NCI-H345 treated with DMSO at 0.1 percent for 48 hours (cell line): ENCODE results near the gene KCNQ1.

Experiments
- DNase-seq: peaks from one replicate; lab custom pipeline; 2025; ENCODE audit not compliant: unreplicated experiment; lab: John Stamatoyannopoulos, UW

Gene KCNQ1

GRCh38 chr11:2443406-2443805 is 1.4 kb upstream of the KCNQ1 start:
- no peak for DNase-seq

- DNase-seq = no peak
Measured at GRCh38 chr11:2443881-2444820, 657 bp upstream of the KCNQ1 start, which contains the start of gene TRPM5. TSS of gene TRPM5 (minus strand) at chr11:2444514. CDS start at chr11:2423036, 21,478 bp downstream.

- DNase-seq = no peak
Measured at GRCh38 chr11:2445746-2446551, 1.1 kb downstream of the KCNQ1 start.

- no peak for DNase-seq
Measured at GRCh38 chr11:2446590-2447252, 1.9 kb downstream of the KCNQ1 start.

DNA sequence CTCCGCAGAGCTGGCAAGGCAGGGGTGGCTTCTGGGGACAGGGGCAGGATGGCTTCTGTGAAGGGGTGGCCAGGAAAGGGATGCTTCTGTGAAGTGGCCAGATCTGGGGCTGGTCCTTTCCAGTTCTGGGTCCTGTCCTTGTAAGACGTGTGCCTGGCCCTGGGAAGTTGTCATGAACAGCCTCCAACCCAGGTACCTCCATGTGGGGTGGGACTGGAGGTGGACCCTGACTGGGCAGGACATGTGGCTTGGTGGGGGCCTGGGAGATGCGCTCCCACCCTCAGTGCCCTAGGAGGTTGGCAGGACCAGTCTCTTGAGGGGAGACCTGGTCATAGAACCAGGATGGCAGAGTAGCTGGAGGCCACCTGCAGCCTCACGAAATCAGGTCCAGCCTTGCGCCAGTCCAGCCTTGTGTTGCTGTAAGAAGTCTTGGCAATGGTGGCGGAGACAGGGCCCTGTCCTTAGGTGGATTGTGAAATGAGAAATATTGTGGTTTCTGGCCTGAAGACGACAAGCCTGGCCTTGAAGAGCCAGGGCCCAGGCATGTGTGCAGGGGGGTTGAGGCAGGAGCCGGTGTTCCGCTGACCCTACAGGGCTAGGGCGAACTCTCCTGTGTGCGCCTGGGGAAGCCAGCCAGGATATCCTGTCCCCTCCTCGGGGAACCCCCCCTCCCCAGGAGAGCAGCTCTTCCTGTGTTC is 2.6 kb downstream of the KCNQ1 start:
- DNase-seq = no peak

DNA sequence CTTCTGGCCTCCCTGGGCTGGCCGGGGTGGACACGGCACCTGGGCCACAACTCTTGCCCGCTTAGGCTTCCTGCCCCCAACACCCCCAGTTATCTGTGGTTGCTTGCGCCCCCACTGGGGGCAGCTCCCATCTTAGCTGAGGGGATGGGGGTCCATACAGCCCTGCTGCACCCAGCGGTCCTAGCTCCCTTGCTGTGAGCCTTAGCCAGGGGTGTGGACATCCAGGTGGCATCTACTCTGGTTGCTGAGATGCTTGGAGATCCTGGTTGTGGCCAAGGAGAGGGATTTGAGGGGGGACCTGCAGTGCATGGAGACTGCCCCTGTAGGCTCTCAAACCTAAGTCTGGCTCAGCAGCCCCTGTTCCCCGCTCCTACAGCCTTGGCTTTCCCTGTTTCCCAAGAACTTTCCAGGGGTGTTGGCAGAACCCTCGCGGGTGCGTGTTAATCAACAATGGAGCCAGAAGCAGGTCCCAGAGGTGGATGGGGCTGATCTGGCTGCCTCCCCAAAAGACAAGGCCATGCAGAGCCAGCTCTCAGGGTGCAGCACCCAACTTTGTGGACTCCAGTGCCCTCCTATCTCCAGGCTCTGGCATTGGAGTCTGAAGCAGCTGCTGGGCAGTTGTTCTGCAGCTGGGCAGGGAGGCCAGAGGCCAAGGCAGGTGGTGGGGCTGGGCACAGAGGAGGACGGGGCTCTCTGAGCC is 3.3 kb downstream of the KCNQ1 start:
- DNase-seq = no peak

DNA sequence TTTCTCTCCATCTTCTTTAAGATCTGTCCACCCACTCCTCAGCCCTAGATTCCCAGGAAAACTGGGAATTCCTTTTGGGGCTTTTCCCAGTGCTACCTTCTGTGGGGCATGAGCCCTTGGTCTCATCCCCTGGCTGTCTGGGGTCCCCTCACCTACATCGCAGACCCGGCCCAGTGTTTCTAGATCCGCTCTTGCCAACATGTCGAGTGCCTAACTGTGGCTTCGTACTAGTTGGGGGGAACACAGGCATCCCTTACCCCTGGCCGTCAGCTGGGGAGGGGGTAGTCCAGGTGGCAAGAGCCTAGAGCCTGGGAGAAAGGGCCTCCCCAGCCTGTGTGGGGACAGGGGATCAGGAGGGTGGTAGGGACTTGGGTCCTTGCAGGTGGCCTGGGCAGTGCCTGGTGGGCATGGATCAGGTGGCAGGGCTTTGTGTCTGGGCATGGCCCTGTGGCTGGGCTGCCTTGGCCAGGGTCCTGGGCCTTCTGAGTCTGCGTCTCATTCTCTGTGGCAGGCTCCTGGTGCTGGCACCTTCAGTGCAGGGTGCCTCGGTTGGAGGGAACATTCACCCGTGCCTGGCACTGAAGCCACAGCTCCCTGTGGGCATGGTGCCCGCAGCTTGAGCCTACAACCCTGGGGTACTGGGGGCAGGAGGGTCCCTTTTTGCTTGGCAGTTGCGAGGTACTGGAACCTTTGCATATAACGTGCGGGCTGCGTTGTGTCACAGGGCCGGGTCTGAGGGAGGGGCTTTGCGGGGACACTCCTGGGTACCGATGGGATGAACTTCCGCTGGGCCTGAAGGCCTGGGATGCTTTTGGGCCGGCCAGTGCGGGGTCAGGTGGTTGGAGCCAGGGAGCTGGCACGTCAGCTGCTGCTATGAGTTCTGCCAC is 4.1 kb downstream of the KCNQ1 start:
- no peak for DNase-seq

DNA sequence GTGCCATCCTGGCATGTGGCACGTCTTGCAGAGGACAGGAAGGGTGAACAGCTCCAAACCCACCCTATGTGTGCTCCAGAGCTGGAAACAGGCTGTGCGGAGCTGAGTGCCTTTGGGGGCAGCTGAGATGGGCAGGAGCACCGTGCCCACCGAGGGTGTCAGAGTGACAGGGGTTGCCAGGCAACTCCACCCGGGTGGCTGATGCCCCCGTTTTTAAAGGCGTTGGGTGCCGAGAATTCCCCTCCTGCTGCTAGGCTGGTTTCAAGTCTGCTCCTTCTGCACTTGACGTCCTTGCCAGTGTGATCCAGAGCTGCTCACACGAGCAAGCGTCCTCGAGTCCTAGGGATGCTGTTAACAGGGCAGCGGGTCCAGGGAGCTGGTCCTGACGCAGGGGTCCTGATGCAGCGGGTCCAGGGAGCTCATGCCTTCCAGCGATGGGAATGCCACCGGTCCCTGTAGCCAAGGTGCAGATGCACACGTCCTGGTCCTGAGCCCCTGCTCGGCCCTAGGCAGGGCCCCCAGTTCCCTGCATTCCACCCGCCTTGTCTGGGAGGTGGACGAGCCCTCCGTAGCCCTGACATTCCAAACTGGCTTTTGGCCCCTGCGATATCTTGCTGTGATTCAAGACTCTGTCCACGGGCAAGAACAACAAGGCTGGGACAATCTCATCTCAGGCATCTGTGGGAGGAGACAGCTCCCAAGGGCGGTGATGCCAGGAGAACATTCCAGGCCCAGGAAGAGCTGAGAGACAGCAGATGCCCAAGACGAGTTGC is 4.9 kb downstream of the KCNQ1 start:
- no peak for DNase-seq

- no peak for DNase-seq
Measured at GRCh38 chr11:2450321-2451041, 5.7 kb downstream of the KCNQ1 start.

DNA sequence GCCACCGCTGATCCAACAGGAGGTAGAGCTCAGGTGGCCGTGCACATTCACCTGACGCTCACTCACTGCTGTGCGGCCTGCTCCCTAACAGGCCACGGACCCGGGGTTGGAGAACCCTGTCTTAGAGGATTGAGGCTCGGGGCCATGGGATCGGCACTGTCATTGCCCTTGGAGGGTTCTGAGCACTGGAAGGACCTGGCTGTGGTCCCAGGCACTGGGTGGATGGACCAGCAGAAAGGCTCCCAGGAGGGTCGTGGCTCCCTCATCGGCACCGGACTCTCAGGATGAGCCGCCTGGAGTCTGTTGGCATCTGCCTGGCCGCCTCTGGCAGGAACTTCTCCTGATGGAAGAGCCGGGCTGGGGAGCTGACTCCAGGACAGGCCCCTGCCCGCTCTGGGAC is 6.5 kb downstream of the KCNQ1 start:
- DNase-seq = no peak

- no peak for DNase-seq
Measured at GRCh38 chr11:2451916-2452315, 7.1 kb downstream of the KCNQ1 start.

DNA sequence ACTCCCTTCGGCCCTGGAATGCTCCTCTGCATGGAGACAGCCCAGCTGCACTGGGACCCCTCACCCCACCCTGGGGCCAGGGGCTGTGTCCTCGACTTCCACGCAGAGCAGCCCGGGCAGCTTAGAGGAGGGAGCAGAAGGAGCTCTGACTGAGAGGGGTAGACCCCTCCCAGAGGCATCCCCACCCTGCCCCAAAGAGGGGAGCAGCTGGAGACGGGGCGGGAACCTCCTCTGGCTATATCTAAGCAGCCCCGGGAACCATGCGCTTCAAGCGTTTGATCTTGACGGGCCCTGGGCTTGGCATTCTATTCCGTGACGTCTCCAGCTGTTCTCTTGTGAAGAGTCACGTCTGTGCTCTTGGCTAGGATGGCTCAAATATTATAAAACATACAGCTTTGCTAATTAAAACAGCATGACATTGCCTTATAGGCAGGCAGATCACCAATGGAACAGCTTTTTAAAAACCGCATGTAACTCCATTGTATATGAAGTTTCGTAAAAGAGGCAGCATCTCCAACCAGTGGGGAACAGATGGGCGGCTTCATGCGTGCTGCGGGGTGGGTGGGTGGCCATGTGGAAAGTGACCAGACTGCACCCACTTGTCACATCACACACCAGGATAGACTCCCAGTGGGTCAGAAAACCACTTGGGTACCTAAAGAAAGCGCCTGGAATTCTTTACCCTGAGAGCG is 7.7 kb downstream of the KCNQ1 start:
- no peak for DNase-seq

- DNase-seq = no peak
Measured at GRCh38 chr11:2453436-2453835, 8.6 kb downstream of the KCNQ1 start.

DNA sequence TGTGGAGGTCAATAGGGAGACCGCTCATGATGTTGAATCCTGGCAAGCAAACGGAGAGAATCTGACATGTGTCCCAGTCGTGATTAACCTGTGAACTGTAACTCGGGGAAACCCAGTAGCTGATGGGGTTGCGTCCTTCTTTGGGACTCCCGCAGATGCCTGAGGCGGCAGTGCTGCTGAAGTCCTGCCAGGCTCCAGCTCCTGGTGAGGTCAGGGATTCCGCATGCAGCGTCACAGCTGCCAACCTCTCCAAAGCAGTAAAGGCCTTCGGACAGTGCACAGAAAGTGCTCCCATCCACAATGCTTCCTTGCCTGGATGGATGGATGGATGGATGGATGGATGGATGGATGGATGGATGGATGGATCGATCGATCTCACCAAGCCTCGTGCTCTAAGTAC is 13.5 kb downstream of the KCNQ1 start:
- no peak for DNase-seq

DNA sequence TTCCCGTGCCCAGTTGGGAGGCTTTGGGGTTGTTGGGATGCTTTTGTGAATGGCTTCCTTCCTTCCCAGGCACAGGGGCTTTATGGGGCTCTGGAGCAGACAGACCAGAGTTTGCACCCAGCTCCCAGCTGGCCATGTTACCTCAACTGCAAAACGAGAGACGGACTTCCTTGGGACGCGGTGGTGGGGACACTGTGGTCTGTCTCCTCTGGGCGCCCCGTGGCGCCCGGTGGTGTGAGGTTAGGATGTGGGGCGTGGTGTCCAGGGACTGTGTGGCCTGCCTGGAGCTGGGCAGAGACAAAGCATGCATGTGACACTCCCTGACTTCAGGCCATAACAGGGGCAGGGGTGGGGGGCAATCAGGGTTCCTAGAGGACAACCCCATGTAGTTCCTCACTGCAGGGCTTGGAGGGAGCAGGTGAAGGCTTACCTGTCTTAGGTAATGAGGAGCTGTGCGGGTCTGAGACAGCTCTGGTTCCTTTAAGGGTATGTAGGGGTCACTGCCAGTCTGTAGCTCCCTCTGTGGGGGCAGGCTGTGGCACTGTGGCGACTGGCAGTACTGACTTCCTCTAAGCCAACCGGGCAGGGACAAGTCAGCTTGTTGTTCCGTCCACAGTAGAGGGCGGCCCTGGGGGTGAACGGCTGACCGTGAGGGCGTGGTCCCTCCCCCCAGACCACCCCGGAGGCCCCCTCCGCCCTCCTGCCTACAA is 14.4 kb downstream of the KCNQ1 start:
- no peak for DNase-seq

GRCh38 chr11:2459796-2460531 is 15.2 kb downstream of the KCNQ1 start:
- no peak for DNase-seq
